Occipital lobe (tissue), 2 donors: ENCODE data around the gene PTPRN2. TPM values are rescaled to one million over a fixed set of nuclear protein-coding genes. Genes with fewer than 3 reads are reported as not detected.

Experiments
- DNase-seq: peaks from one replicate; lab custom pipeline; 2025; lab: John Stamatoyannopoulos, UW
- total RNA-seq: library from RNA; depleted of rRNA; stranded (reverse); fragments of >200 nt; gene quantifications from one replicate; pipeline ENCODE4 v1.2.3, GENCODE V29; 2014

Gene PTPRN2
- total RNA-seq, 1 donor from 2014 or later: 62.2 TPM

GRCh38 chr7:157618823-157619606, 968.6 kb downstream of the PTPRN2 start:
- no peak for DNase-seq

- no peak for DNase-seq
Observed at GRCh38 chr7:157618091-157618726, 969.4 kb downstream of the PTPRN2 start.

GRCh38 chr7:157617401-157617800, 970.2 kb downstream of the PTPRN2 start:
- no peak for DNase-seq

GRCh38 chr7:157616931-157617330, 970.7 kb downstream of the PTPRN2 start:
- no peak for DNase-seq

DNA sequence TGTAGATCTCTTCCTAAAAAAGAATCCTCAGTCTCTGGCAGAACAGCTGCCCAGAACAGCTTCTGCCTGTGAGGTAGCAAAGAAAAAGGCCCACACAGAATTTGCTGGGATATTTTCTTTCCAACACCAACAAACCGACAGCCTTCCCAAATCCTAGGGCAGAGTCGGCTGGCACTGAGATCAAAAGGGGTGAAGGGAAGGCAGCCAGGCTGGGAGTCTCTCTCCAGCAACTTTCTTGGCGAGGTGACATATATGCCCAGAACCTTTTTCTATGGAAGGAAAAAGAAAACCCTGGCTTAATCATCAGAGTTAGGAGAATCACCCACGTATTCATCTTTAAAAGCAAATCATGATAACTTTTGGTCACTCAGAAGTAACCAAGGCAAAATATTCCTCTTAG, 971.2 kb downstream of the PTPRN2 start:
- DNase-seq: peak; percentile 11

GRCh38 chr7:157615852-157616251, 971.8 kb downstream of the PTPRN2 start:
- DNase-seq: no peak

- peak; percentile 73 for DNase-seq
Observed at GRCh38 chr7:157615101-157615817, 972.4 kb downstream of the PTPRN2 start.

DNA sequence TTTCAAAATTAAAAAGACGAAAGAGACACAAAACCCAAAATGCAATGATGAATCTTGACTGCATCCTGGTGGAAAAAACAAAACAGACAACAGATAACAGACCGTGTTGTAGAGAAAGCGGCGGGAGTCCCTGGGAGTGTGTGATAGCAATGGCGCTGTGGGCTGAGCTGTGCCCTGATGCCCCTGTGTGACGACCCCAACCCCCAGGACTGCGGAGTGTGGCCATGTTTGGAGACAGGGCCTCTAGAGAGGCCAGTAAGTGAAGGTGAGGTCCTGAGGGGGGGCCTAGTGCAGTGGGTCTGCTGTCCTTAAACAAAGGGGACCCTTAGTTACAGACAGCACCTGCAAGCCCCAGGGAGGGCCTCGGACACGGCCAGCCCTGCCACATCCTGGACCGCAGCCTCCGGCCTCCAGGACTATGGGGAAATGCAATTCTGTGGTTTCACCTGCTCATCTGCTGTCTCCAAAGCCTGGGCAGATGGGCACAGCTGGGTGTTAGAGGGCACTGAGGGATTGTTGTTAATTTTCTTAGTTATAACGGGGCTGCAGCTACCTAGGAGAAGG, 973.1 kb downstream of the PTPRN2 start:
- DNase-seq: no peak

DNA sequence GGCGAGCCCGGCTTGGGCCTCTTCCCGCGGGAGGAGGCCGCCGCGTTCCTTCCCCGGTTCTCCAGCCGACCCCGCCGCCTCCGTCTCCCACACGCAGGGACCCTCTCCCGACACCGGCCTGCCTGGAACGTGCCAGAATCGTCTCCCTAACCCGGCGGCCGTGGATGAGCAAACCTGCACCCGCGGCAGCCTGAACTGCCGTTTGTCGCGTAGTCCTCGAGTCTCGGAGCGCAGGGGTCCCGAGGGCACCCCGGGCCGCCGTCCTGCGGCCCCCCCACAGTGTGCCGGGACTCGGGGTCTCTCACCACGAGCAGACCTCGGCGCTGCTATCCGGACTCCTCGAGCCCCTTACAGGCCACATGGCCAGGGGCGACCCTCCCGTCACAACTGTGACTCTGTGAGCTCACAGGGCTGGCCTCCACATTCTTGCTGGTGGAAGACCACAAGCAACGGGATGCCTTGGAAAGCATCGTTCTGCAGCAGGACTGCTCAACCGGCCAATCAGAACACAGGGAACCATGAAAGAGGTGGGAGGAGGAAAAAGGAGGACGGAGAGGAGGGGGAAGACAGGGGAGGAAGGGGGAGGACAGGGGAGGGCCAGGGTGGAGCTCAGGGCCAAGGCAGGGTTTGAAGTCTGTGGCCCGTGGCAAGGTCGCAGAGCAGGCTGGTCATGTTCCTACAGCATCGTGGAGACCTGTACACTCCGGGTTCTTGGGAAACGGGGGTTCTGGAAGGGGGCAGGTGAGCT, 973.9 kb downstream of the PTPRN2 start:
- DNase-seq: no peak

DNA sequence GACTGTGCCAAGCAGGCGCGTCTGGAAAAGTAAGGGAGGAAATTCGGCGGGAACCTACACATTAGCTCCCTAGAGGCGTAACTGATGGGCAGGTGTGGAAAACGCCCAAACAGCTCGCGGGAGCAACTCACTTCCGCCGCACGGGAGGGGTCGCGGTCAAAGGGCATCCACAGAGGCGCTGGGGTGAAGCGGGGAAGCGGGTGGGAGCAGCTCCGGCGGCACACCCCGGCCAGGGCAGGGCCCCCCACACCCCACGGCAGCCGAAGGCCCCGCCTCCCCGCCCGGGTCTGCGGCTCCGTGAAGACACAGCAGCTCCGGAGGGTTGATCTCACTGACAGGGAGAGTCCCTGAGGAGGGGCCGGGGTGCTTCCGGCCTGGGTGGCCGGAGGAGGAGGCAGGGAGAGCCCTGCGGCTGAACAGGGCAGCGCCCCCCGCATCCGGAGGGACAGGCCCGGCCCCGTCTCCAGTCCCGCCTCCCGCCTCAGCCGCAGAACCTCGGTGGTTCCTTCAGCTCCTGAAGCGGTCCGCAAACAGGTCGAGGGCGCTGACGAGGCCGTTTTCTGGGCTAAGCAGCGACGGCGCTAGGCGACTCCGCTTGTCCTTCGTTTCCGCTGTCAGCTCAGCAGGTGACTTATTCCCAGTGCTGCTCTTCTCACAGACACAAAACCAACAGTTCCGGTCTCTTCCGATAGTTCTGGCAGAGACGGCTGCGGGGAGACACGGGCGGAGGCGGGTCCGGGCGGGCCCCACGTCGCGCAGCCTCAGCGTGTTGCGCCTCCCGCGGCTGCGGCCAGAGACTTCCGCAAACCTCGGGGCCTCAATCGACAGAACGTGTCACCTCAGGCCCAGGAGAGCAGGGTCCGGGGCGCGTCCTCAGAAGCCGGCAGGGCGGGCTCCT, 974.7 kb downstream of the PTPRN2 start:
- no peak for DNase-seq

- DNase-seq: no peak
Observed at GRCh38 chr7:157612009-157612663, 975.5 kb downstream of the PTPRN2 start.

GRCh38 chr7:157611341-157611740, 976.3 kb downstream of the PTPRN2 start:
- DNase-seq: no peak

- DNase-seq: no peak
Observed at GRCh38 chr7:157610671-157611295, 976.8 kb downstream of the PTPRN2 start.

- no peak for DNase-seq
Observed at GRCh38 chr7:157609932-157610640, 977.5 kb downstream of the PTPRN2 start.

DNA sequence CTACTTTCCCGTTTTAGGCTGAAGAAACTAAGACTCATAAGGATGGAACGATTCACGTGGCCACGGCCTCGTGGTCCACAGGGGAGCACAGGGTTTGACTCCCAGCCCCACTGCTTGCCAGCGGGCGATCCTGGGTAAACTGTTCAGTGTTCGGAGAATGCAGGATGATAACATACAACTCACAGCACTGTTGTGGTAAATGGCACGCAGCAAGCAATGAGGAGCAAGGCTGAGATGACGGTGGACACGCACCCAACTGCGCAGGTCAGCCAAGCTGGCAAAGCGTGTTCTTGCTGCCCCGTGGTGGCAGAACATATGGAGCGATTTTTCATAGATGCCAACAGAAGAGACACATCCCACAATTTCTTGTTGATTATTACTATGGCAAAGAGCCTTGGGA, 978.1 kb downstream of the PTPRN2 start:
- no peak for DNase-seq

GRCh38 chr7:157607218-157607617, 980.4 kb downstream of the PTPRN2 start:
- DNase-seq: no peak

DNA sequence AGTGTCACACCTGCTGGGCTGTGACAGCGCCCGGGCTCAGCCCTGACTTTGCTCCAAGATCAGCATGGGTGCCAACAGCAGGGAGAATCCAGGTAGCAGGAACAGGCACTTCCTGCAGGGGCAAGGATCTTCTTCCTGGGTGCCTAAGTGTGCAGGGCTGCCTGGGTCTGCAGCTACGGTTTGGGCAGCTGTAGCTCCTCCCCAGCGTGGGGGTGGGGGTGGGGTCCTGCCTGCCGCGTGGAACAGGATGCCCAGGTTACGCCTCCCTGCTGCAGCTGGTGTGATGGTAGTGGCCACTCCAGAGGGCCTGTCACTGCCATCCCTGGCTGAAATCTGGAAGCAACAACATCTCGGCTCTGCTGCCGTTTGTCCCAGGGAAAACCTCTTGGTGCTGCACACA, 981.5 kb downstream of the PTPRN2 start:
- no peak for DNase-seq

GRCh38 chr7:157605638-157606037, 982.0 kb downstream of the PTPRN2 start:
- no peak for DNase-seq
